GM18507 (cell line): ENCODE measurements around the gene SLC36A3.
"Not testable (repeated sequence)": the region's sequence is repeated elsewhere in the genome, so short reads cannot be mapped to it uniquely, and the experiment has no call there.

Experiments used
- DNase-seq: peaks from one replicate; pipeline ENCODE4 v3.0.0; 2011; ENCODE audit warnings: low read depth; ENCODE audit not compliant: insufficient read length; ENCODE audit errors: extremely low spot score
- FAIRE-seq: peaks from 2 replicates; lab custom pipeline; 2011; peaks lifted over from hg19 to GRCh38; lab: Jason Lieb, UNC

Gene SLC36A3

DNA sequence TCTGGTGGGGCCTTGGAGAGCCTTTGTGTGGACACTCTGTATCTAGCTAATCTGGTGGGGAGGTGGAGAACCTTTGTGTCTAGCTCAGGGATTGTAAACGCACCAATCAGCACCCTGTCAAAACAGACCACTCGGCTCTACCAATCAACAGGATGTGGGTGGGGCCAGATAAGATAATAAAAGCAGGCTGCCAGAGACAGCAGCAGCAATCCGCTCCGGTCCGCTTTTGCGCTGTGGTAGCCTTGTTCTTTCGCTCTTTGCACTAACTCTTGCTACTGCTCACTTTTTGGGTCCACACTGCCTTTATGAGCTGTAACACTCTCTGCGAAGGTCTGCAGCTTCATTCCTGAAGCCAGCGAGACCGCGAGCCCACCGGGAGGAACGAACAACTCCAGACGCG lies 6.3 kb upstream of the SLC36A3 start:
- not testable (repeated sequence) for FAIRE-seq, DNase-seq

DNA sequence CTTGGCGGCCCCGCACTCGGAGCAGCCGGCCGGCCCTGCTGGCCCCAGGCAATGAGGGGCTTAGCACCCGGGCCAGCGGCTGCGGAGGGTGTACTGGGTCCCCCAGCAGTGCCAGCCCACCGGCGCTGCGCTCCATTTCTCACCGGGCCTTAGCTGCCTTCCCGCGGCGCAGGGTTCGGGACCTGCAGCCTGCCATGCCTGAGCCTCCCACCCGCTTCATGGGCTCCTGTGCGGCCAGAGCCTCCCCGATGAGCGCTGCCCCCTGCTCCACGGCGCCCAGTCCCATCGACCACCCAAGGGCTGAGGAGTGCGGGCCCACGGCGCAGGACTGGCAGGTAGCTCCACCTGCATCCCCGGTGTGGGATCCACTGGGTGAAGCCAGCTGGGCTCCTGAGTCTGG lies 5.7 kb upstream of the SLC36A3 start:
- not testable (repeated sequence) for FAIRE-seq

DNA sequence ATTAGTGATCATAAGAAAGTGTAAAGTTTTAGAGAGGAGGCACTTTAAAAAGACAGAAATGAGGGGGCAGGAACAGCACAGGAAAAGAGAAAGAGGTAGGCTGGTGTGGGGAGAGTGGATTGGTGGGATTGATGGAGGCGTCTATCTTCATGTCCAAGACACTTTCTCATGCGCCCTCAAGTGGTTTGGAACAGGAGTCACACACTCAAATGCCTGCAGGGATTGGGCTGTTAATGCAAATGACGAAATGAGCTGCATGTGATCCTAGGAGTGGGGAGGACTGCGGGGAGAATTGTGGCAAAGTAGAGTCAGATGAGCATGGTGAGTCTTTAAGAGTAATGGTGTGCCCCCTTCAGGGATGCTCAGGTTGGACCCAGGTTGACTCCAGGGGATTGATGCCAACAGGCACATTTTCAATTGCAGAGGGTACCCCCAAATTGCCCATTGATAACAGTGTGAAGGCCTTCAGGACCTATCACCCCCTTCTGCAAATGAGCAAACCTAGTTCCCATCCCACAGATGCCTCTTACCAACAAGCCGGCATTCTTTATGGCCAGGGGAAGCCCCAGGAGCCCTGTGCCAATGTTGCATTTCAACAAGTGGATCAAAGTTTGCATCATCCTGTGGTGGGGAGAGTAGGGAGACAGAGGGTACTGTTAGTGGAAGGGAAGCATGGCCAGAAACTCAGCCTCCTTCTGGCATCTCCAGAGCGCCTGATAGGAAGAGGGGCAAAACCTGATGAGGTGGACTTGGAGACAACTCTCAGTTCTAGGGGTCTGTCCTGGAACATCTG lies 5.3 kb downstream of the SLC36A3 start:
- FAIRE-seq (no peak), DNase-seq (no peak)

More for the DNA sequence above, 5.7 kb upstream of the SLC36A3 start:
- not testable (repeated sequence) for DNase-seq

GRCh38 chr5:151296974-151297373 lies 6.6 kb downstream of the SLC36A3 start:
- DNase-seq (no peak), FAIRE-seq (no peak)

DNA sequence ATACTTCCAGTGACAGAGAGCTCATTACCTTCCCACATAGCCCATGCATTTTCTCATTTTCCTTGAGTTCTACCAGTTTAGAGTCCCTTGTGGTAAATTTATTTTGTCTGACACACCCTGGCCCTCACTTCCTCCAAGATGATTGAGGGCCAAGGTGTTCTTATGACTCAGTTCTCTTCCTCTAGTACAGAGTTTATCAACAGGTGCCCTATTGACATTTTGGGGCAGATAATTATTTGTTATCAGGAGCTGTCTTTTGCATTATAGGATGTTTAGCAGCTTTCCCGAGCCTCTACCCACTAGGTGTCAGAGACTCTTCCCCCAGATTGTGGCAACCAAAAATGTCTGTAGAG lies 7.1 kb downstream of the SLC36A3 start:
- FAIRE-seq (no peak), DNase-seq (no peak)

DNA sequence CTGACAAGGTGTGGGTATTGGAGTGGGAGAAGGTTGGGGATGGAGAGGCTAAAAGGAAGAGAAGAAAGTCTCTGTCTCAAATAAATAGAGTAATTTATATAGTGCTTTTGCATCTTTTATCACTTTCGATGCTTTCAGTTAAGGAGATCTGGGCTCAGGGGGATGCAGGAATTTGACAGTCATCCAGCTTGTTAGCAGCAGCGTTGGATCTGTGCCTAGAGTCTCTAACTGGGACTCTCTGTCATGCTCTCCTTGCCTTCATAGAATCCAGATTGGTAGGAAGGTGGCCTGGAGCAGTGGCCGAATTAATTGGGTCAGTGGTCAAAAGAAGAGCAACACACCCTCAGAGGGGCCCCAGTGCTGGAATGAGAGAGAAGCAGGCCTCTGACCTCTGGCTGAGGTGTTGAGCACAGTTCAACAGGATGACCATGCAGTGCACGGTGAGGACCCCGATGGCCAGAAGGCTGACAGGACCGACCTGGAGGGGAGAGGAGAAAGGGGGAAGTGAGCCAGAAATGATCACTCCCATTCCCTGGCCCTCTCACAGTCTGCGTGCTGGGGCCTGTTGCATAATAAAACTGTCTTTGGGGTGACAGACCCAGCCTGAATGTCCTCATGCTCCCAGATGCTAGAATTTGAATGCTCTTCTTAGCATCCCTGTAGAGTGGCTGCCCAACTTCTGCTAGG lies 7.6 kb downstream of the SLC36A3 start:
- DNase-seq (no peak), FAIRE-seq (no peak)

- DNase-seq (no peak), FAIRE-seq (no peak)
Observed at GRCh38 chr5:151295138-151295537, 8.4 kb downstream of the SLC36A3 start.

DNA sequence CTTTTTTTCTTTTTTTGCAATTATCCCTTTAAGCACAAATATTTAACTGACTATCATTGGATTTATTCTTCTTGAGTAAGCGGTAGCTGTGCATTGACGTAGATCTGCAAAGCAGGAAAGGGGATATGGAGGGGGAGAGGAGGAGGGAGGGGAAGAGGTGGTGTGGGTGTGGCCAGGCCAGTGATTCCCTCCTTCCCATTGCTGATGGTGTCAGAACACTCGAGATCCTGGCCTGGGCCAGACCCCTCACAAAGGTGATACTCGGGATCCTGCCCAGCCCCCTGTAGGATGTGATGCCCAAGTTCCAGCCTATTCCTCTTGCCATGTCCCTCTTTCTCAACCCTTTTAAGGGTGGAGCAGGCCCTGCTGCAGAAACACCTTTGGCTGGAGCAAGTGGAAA lies 9.9 kb downstream of the SLC36A3 start:
- no peak for FAIRE-seq

DNA sequence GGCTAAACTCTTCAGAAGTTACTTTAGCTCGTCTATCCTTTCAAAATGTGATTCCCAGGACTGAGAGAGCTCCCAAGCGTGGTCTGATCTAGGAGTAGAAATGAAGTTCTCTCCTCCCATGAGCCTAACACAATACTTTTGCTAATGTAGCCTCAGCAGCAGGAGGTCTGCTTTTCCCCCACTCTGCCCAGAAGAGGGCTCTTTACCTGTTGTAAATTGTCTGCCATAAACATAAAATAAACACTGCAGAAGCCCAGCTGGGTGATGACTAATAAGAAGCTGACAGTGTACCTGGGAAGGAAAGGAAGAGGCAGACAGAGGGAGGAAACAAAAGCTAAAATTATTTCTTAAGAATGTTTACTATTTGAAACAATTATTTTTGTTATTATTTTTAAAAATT lies 15.4 kb downstream of the SLC36A3 start:
- FAIRE-seq (peak; percentile 51), DNase-seq (no peak)

More for the DNA sequence above, 9.9 kb downstream of the SLC36A3 start:
- no peak for DNase-seq

GRCh38 chr5:151286246-151286645 lies 17.3 kb downstream of the SLC36A3 start:
- no peak for FAIRE-seq
- DNase-seq, result no peak

GRCh38 chr5:151285683-151286082 lies 17.9 kb downstream of the SLC36A3 start:
- FAIRE-seq, result no peak
- no peak for DNase-seq

- DNase-seq (no peak), FAIRE-seq (no peak)
Observed at GRCh38 chr5:151284392-151284967, 19.1 kb downstream of the SLC36A3 start.

- DNase-seq, result no peak
- no peak for FAIRE-seq
Observed at GRCh38 chr5:151283120-151283825, 20.3 kb downstream of the SLC36A3 start.

- no peak for FAIRE-seq
Observed at GRCh38 chr5:151281001-151281639, 22.4 kb downstream of the SLC36A3 start.

DNA sequence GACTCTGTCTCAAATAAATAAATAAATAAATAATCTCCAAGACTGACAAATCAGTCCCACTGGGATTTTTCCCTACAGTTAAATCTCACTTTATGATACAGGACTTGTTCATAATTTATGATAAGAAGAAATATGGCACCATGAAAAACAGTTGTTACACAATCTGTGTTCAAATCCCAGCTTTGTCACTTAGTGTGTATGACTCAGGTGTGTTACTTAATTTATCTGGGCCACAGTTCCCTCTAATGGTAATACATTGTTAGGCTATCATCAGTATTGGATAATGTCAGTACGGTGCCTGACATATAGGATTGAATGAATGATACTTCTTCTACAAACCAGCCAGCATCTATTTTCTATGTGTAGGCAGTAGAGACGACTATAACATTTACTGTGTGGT lies 23.1 kb downstream of the SLC36A3 start:
- DNase-seq (no peak), FAIRE-seq (no peak)

More at GRCh38 chr5:151281001-151281639, 22.4 kb downstream of the SLC36A3 start:
- no peak for DNase-seq

GRCh38 chr5:151278845-151279244 lies 24.7 kb downstream of the SLC36A3 start:
- FAIRE-seq, result no peak

GRCh38 chr5:151275803-151276202 lies 27.8 kb downstream of the SLC36A3 start:
- FAIRE-seq (no peak), DNase-seq (no peak)

More at GRCh38 chr5:151278845-151279244, 24.7 kb downstream of the SLC36A3 start:
- no peak for DNase-seq

GRCh38 chr5:151274666-151275065 lies 28.9 kb downstream of the SLC36A3 start:
- DNase-seq, result no peak
- no peak for FAIRE-seq

DNA sequence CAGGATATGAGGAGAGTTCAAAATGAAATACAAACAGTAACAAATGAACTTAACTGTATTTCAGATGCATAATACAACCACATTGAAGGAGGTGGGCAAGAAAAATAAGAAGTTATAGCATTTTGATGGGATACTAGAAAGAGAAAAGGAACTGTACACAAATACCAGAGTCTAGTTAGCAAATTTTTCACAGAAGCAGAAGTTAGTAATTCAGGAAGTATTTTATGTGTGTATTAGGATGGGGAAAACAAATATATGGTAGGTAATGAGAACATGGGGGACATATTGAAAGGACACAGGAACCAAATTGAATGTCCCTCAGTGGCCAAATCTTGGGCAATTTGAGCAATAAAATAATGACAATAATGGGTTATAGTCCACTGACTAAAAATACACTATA lies 32.2 kb downstream of the SLC36A3 start:
- FAIRE-seq (no peak), DNase-seq (no peak)

DNA sequence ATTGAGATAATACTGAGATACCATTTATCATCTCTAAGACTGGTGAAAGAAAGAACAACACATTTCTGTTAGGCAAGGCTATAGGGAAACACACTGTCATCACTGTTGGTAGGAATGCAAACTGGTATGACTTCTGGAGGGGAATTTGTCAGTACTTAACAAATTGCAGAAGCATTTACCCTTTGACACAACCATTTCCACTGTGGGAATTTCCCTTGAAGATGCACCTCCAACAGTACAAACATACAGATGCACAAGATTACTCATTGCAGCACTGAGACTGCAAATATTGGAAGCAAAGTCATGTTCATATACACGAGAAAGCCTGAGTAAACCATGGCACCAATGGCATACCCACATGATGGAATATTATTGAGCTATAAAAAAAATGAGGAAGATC lies 33.0 kb downstream of the SLC36A3 start:
- DNase-seq (no peak), FAIRE-seq (peak; percentile 76)
